Fibroblast of pulmonary artery (primary cell): ENCODE measurements around the gene MISP3.

Source experiments
- DNase-seq: peaks from one replicate; pipeline ENCODE4 v3.0.0-alpha.2; 2010; ENCODE audit warnings: low read depth
- H3K4me3 ChIP-seq: replicated peaks from 2 replicates; pipeline ENCODE4 v1.5.1; 2011; ENCODE audit warnings: low read depth, mild to moderate bottlenecking, control low read depth, low read length, moderate library complexity
- CTCF ChIP-seq: IDR thresholded peaks from 2 replicates; pipeline ENCODE4 v1.5.1; 2011; ENCODE audit warnings: mild to moderate bottlenecking, control low read depth, low read length, inconsistent platforms; ENCODE audit errors: missing control alignments

Gene MISP3

GRCh38 chr19:14096272-14096992, 23.8 kb downstream of the MISP3 start:
- no peak overlapping the region for H3K4me3 ChIP-seq
- TF ChIP-seq CTCF = peak; percentile 8
- DNase-seq = no peak

- peak; percentile 24 for TF ChIP-seq CTCF
- no peak overlapping the region for H3K4me3 ChIP-seq
- no peak for DNase-seq
Observed at GRCh38 chr19:14097532-14098151, 25.1 kb downstream of the MISP3 start.

- TF ChIP-seq CTCF = no peak
- DNase-seq = no peak
- H3K4me3 ChIP-seq = no peak overlapping the region
Observed at GRCh38 chr19:14101003-14101545, 28.5 kb downstream of the MISP3 start.

DNA sequence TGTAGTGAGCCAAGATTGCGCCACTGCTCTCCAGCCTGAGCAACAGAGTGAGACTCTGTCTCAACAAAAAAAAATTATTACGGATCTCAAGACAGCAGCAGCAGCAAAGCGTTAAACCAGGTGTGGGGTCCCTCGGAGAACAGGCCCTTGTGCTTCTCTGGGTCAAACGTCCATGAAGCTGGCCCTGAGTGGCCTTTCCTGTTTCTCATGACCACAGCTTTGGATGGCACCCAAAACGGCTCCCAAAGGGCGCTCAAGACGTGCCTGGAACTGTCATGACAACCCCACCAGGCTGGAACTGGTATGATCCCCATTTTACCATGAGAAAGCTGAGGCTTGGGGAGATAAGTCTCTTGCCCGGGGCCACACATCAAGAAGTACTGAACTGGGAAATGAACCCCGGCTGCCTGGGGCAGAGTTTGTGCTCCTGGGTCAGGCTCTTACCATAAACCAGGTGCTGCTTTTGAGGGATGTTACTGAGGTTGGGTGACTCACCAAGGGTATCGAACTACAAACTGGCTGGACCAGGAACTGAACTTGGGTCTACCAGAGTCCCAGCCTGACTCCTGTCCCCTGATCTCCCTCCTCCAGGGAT, 29.6 kb downstream of the MISP3 start:
- no peak for TF ChIP-seq CTCF
- no peak overlapping the region for H3K4me3 ChIP-seq
- no peak for DNase-seq

DNA sequence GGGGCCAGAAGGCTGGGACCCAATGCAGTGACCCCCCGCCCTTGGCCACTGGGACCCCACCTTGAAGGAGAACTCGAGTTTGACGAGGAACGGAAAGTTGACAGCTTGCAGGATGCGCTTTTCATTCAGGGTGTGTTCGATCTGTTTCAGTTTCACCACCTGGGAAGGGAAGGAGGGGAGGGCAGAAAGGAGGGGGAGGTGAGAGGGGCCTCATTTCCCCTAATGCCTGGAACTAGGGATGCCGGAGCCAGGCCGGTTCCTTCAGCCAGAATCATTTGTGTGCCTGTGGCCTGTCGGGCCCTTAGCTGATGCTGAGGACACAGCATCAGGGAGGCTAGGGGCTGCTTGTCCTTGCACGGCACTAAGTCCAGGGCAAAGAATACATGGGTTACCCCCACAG, 30.2 kb downstream of the MISP3 start:
- TF ChIP-seq CTCF = no peak
- no peak for DNase-seq
- H3K4me3 ChIP-seq = no peak overlapping the region

- no peak for DNase-seq
- TF ChIP-seq CTCF = no peak
- no peak overlapping the region for H3K4me3 ChIP-seq
Observed at GRCh38 chr19:14103310-14103709, 30.7 kb downstream of the MISP3 start.

GRCh38 chr19:14105680-14106079, 33.1 kb downstream of the MISP3 start:
- DNase-seq = no peak
- H3K4me3 ChIP-seq = no peak overlapping the region
- no peak for TF ChIP-seq CTCF
